Vagina (tissue), 2 donors: ENCODE measurements around the gene ZBTB16. TPM values are rescaled to one million over a fixed set of nuclear protein-coding genes. Genes with fewer than 3 reads are reported as not detected.

Source experiments
- DNase-seq, 2 donors: peaks; one replicate each; pipeline ENCODE4 v3.0.0-alpha.2; 2017; ENCODE audit errors: extremely low spot score in 2 of 2
- H3K27ac ChIP-seq: fragments of 200-600 bp; sonication (generic); one replicate; pipeline ENCODE4 v1.5.1; 2019
- H3K27me3 ChIP-seq: fragments of 200-600 bp; sonication (generic); one replicate; pipeline ENCODE4 v1.5.1; 2019
- H3K36me3 ChIP-seq, 2 donors: fragments of 200-600 bp; sonication (generic); one replicate each; pipeline ENCODE4 v1.5.1; 2017 to 2019
- H3K4me1 ChIP-seq: fragments of 200-600 bp; sonication (generic); one replicate; pipeline ENCODE4 v1.5.1; 2019
- H3K4me3 ChIP-seq, 2 donors: fragments of 200-600 bp; sonication (generic); 1 replicate in 1 of 2; 2 replicates in 1 of 2; pipeline ENCODE4 v1.5.1; 2016 to 2019
- H3K9me3 ChIP-seq: fragments of 200-600 bp; sonication (generic); one replicate; pipeline ENCODE4 v1.5.1; 2019
- CTCF ChIP-seq, 3 experiments: fragments of 450-650 bp in 2 of 3; fragments of 200-600 bp in 1 of 3; sonication (generic) in 1 of 3; IDR thresholded peaks; one replicate each; pipeline ENCODE4 v1.5.1; 2017 to 2019; ENCODE audit warnings: antibody characterized with exemption in 3 of 3, mild to moderate bottlenecking in 2 of 3, moderate library complexity in 2 of 3
- POLR2A ChIP-seq, 2 donors: fragments of 450-650 bp; IDR thresholded peaks; one replicate each; pipeline ENCODE4 v1.6.1; 2017; ENCODE audit warnings: antibody characterized with exemption in 2 of 2, mild to moderate bottlenecking in 2 of 2, moderate library complexity in 2 of 2
- POLR2AphosphoS5 ChIP-seq, 2 donors: sonication (generic); formaldehyde crosslinking; IDR thresholded peaks; one replicate each; pipeline ENCODE4 v1.9.0; 2017; ENCODE audit warnings: antibody characterized with exemption in 2 of 2, mild to moderate bottlenecking in 2 of 2, low read depth in 1 of 2; ENCODE audit not compliant: insufficient read depth in 1 of 2
- intact Hi-C: fragments of 100-400 bp; cut with DNase I; formaldehyde crosslinking; loops from one replicate; pipeline ENCODE4 v1.15.1; 2023
- total RNA-seq: library from RNA; depleted of rRNA; stranded (reverse); fragments of >200 nt; gene quantifications from one replicate; pipeline ENCODE4 v1.2.3, GENCODE V29; 2016

ZBTB16 gene
- total RNA-seq, 1 donor from 2014 or later, result 243 TPM

GRCh38 chr11:114173843-114174242 is 114.3 kb downstream of the ZBTB16 start:
- no peaks in the 10 kb centered on the region for H3K36me3 ChIP-seq
- peaks cover 100% of the 10 kb centered on the region for H3K4me1 ChIP-seq
- no peak for DNase-seq
- no peaks in the 10 kb centered on the region for H3K9me3 ChIP-seq
- peak overlapping the region; percentile 95 for H3K27ac ChIP-seq
- no peak for TF ChIP-seq POLR2AphosphoS5 (IDR thresholded peaks at IDR 0.05; ENCODE audit: insufficient read depth in 1 of 2, low read depth in 1 of 2)
- TF ChIP-seq CTCF (IDR thresholded peaks at IDR 0.05), result no peak
- TF ChIP-seq POLR2A (IDR thresholded peaks at IDR 0.05), result no peak
- H3K4me3 ChIP-seq, result no peak overlapping the region
- intact Hi-C loops, result no loop called here
- no peaks in the 10 kb centered on the region for H3K27me3 ChIP-seq

- no peaks in the 10 kb centered on the region for H3K36me3 ChIP-seq
- DNase-seq, result no peak
- H3K4me3 ChIP-seq, result no peak overlapping the region
- H3K4me1 ChIP-seq, result peaks cover 95% of the 10 kb centered on the region
- intact Hi-C loops, result no loop called here
- peak overlapping the region; percentile 95 for H3K27ac ChIP-seq
- no peaks in the 10 kb centered on the region for H3K9me3 ChIP-seq
- TF ChIP-seq POLR2AphosphoS5 (IDR thresholded peaks at IDR 0.05; ENCODE audit: insufficient read depth in 1 of 2, low read depth in 1 of 2), result no peak
- TF ChIP-seq CTCF (IDR thresholded peaks at IDR 0.05), result no peak
- TF ChIP-seq POLR2A (IDR thresholded peaks at IDR 0.05), result no peak
- H3K27me3 ChIP-seq, result no peaks in the 10 kb centered on the region
These were observed 115.4 kb downstream of the ZBTB16 start for GRCh38 chr11:114174712-114175495.

- peak overlapping the region; percentile 95 for H3K27ac ChIP-seq
- peaks cover 95% of the 10 kb centered on the region for H3K4me1 ChIP-seq
- no peaks in the 10 kb centered on the region for H3K9me3 ChIP-seq
- H3K27me3 ChIP-seq, result no peaks in the 10 kb centered on the region
- DNase-seq, result no peak
- intact Hi-C loops, result no loop called here
- H3K36me3 ChIP-seq, result no peaks in the 10 kb centered on the region
- TF ChIP-seq POLR2AphosphoS5 (IDR thresholded peaks at IDR 0.05; ENCODE audit: insufficient read depth in 1 of 2, low read depth in 1 of 2) (no peak), CTCF (IDR thresholded peaks at IDR 0.05) (no peak), POLR2A (IDR thresholded peaks at IDR 0.05) (no peak)
- no peak overlapping the region for H3K4me3 ChIP-seq
These were observed 116.2 kb downstream of the ZBTB16 start for GRCh38 chr11:114175706-114176105.

GRCh38 chr11:114176321-114176720 is 116.8 kb downstream of the ZBTB16 start:
- peaks cover 0 to under 1% of the 10 kb centered on the region in 2 donors for H3K36me3 ChIP-seq
- intact Hi-C loops, result no loop called here
- TF ChIP-seq CTCF (IDR thresholded peaks at IDR 0.05) (no peak), POLR2A (IDR thresholded peaks at IDR 0.05) (no peak), POLR2AphosphoS5 (IDR thresholded peaks at IDR 0.05; ENCODE audit: insufficient read depth in 1 of 2, low read depth in 1 of 2) (no peak)
- no peaks in the 10 kb centered on the region for H3K27me3 ChIP-seq
- peaks cover 95% of the 10 kb centered on the region for H3K4me1 ChIP-seq
- no peak overlapping the region for H3K4me3 ChIP-seq
- H3K9me3 ChIP-seq, result no peaks in the 10 kb centered on the region
- DNase-seq, result no peak
- H3K27ac ChIP-seq, result peak overlapping the region; percentile 95

- Histone ChIP-seq H3K36me3 (peaks cover 0 to 7% of the 10 kb centered on the region in 2 donors), H3K4me1 (peaks cover 95% of the 10 kb centered on the region), H3K27ac (peak overlapping the region; percentile 95), H3K9me3 (no peaks in the 10 kb centered on the region), H3K27me3 (no peaks in the 10 kb centered on the region), H3K4me3 (peak overlapping the region in 1 of 2 donors; percentile 17)
- DNase-seq, result no peak
- intact Hi-C loops, result loop anchor here (1.0 kb wide), 1 partner anchor 80 kb away; no protein-coding TSS in a partner anchor
- TF ChIP-seq POLR2AphosphoS5 (IDR thresholded peaks at IDR 0.05; ENCODE audit: insufficient read depth in 1 of 2, low read depth in 1 of 2), result no peak
- TF ChIP-seq CTCF (IDR thresholded peaks at IDR 0.05), result no peak
- TF ChIP-seq POLR2A (IDR thresholded peaks at IDR 0.05), result no peak
These were observed 119.1 kb downstream of the ZBTB16 start for GRCh38 chr11:114178656-114179055.
